Endothelial cell of umbilical vein (primary cell): ENCODE data around the gene CGAS. TPM values are rescaled to one million over a fixed set of nuclear protein-coding genes. Genes with fewer than 3 reads are reported as not detected.

Source experiments
- BruUV-seq: library from RNA; stranded (reverse); fragments of 400-500 nt; replicated peaks from 2 replicates; lab custom pipeline; 2021; lab: Mats Ljungman, UMichigan
- CTCF ChIA-PET: fragments of 300-600, 350-600 bp; sonication (Branson Sonifier 250); formaldehyde crosslinking; loops from one replicate; lab custom pipeline; 2021; ENCODE audit warnings: antibody characterized with exemption, inconsistent platforms; lab: Charles Lee
- POLR2A ChIA-PET: fragments of 300-600, 350-600 bp; sonication (Branson Sonifier 250); formaldehyde crosslinking; loops from one replicate; lab custom pipeline; 2021; ENCODE audit warnings: antibody characterized with exemption, inconsistent platforms; lab: Charles Lee
- DNase-seq: peaks from one replicate; pipeline ENCODE4 v3.0.0-alpha.2; 2011; ENCODE audit warnings: low read depth, low spot score
- FAIRE-seq: peaks from 2 replicates; lab custom pipeline; 2011; peaks lifted over from hg19 to GRCh38; lab: Jason Lieb, UNC
- H2AFZ ChIP-seq: 2 replicates; pipeline ENCODE4 v1.6.0; 2012; ENCODE audit warnings: low read depth, low read length, control low read depth, inconsistent platforms
- H3K27ac ChIP-seq: 2 replicates; pipeline ENCODE4 v1.5.1; 2011; ENCODE audit warnings: low read depth, mild to moderate bottlenecking, control low read depth, low read length, moderate library complexity; ENCODE audit not compliant: insufficient read depth
- H3K27me3 ChIP-seq, 2 experiments: 2 replicates each; pipeline versions ENCODE4 v1.6.0 to v1.6.1; 2011; ENCODE audit warnings: low read length in 2 of 2, mixed read lengths in 1 of 2; ENCODE audit not compliant: control insufficient read depth in 2 of 2, insufficient read depth in 2 of 2
- H3K36me3 ChIP-seq, 2 experiments: 2 replicates in 1 of 2; 3 replicates in 1 of 2; pipeline ENCODE4 v1.5.1; 2011; ENCODE audit warnings: low read length in 2 of 2, mild to moderate bottlenecking in 1 of 2, moderate library complexity in 1 of 2; ENCODE audit not compliant: control insufficient read depth in 2 of 2, insufficient read depth in 2 of 2; ENCODE audit errors: extremely low read depth in 1 of 2
- H3K4me1 ChIP-seq: 3 replicates; pipeline ENCODE4 v1.5.1; 2011; ENCODE audit warnings: mild to moderate bottlenecking, low read length; ENCODE audit not compliant: control insufficient read depth, insufficient read depth; ENCODE audit errors: extremely low read depth
- H3K4me2 ChIP-seq: 2 replicates; pipeline ENCODE4 v1.6.1; 2011; ENCODE audit warnings: low read length, control low read depth, mixed read lengths; ENCODE audit not compliant: insufficient read depth
- H3K4me3 ChIP-seq, 3 experiments: fragments of 200-600 bp in 1 of 3; sonication (generic), shearing (Covaris generic) in 1 of 3; replicated peaks in 1 of 3; 2 replicates each; pipeline ENCODE4 v1.5.1; 2011 to 2016; ENCODE audit warnings: control low read depth in 3 of 3, low read length in 3 of 3, mild to moderate bottlenecking in 2 of 3, inconsistent platforms in 1 of 3, low read depth in 1 of 3, moderate library complexity in 1 of 3; ENCODE audit not compliant: insufficient read depth in 1 of 3
- H3K79me2 ChIP-seq: 2 replicates; pipeline ENCODE4 v1.6.0; 2012; ENCODE audit warnings: low read length, inconsistent platforms; ENCODE audit not compliant: control insufficient read depth, insufficient read depth
- H3K9ac ChIP-seq: replicated peaks from 2 replicates; pipeline ENCODE3; 2011; ENCODE audit warnings: low read length, control low read depth; ENCODE audit not compliant: insufficient read depth; ENCODE audit errors: extremely low read depth
- H3K9me1 ChIP-seq: replicated peaks from 3 replicates; pipeline ENCODE4 v1.6.0; 2011; ENCODE audit warnings: mild to moderate bottlenecking, low read length; ENCODE audit not compliant: control insufficient read depth, insufficient read depth; ENCODE audit errors: extremely low read depth
- H3K9me3 ChIP-seq: replicated peaks from 2 replicates; pipeline ENCODE4 v1.5.1; 2012; ENCODE audit warnings: low read length, inconsistent platforms; ENCODE audit not compliant: control insufficient read depth, insufficient read depth
- H4K20me1 ChIP-seq: replicated peaks from 2 replicates; pipeline ENCODE3; 2011; ENCODE audit warnings: mild to moderate bottlenecking, low read length; ENCODE audit not compliant: control insufficient read depth, insufficient read depth; ENCODE audit errors: extremely low read depth
- CTCF ChIP-seq, 2 donors: IDR thresholded peaks; 1 replicate in 1 of 2; 2 replicates in 1 of 2; pipeline ENCODE4 v1.5.1; 2011; ENCODE audit warnings: low read length in 2 of 2, mild to moderate bottlenecking in 2 of 2, moderate library complexity in 2 of 2, control low read depth in 1 of 2, inconsistent platforms in 1 of 2, low read depth in 1 of 2; ENCODE audit not compliant: insufficient read depth in 1 of 2; ENCODE audit errors: extremely low read depth in 1 of 2
- EZH2 ChIP-seq: IDR thresholded peaks from 2 replicates; pipeline ENCODE4 v1.6.1; 2012; ENCODE audit warnings: borderline replicate concordance, low read depth, mild to moderate bottlenecking, moderate library complexity, low read length, inconsistent platforms; ENCODE audit not compliant: severe bottlenecking
- FOS ChIP-seq: IDR thresholded peaks from 2 replicates; pipeline ENCODE4 v1.6.1; 2011; ENCODE audit warnings: mild to moderate bottlenecking, low read length, moderate library complexity, borderline replicate concordance; ENCODE audit not compliant: insufficient read depth
- GATA2 ChIP-seq: IDR thresholded peaks from 2 replicates; pipeline ENCODE4 v1.7.0; 2011; ENCODE audit warnings: low read depth, mild to moderate bottlenecking, moderate library complexity, mixed read lengths, low read length; ENCODE audit not compliant: insufficient read length, insufficient read depth
- JUN ChIP-seq: IDR thresholded peaks from 2 replicates; pipeline ENCODE4 v1.6.1; 2011; ENCODE audit warnings: borderline replicate concordance, low read depth; ENCODE audit not compliant: insufficient read length, insufficient read depth
- MYC ChIP-seq: IDR thresholded peaks from one replicate; pipeline ENCODE4 v1.6.1; 2011; ENCODE audit warnings: mild to moderate bottlenecking, low read depth, low read length
- POLR2A ChIP-seq: IDR thresholded peaks from 2 replicates; pipeline ENCODE4 v1.6.1; 2012; ENCODE audit warnings: low read depth, mild to moderate bottlenecking, control low read depth, low read length
- POLR2AphosphoS5 ChIP-seq: IDR thresholded peaks from 2 replicates; pipeline ENCODE4 v1.6.1; 2012; ENCODE audit warnings: low read depth, mild to moderate bottlenecking, control low read depth, low read length, moderate library complexity; ENCODE audit not compliant: insufficient read depth
- dilution Hi-C: fragments of 300-500 bp; cut with MboI; formaldehyde crosslinking; loops from one replicate; pipeline ENCODE4 v1.15.0; 2019; ENCODE audit warnings: low sequenced_read_pairs; ENCODE audit not compliant: extremely low pct_ligation_motif_present
- intact Hi-C: fragments of 100-400 bp; cut with micrococcal nuclease; formaldehyde crosslinking; loops from one replicate; pipeline ENCODE4 v1.10.0; 2022
- polyA plus RNA-seq, 4 experiments: library from polyadenylated mRNA; depleted of rRNA in 3 of 4; stranded (reverse) in 3 of 4; unstranded in 1 of 4; fragments of >200 nt; gene quantifications; 2 replicates each; pipeline versions ENCODE4 v1.2.1 to v1.2.3, GENCODE V29; 2011 to 2012; ENCODE audit warnings: missing spikeins in 1 of 4
- total RNA-seq: library from RNA; stranded (reverse); gene quantifications from 2 replicates; pipeline ENCODE4 v1.2.3, GENCODE V29; 2021
- TF ChIP-seq, protein P1 (sequence below): IDR thresholded peaks from 2 replicates; pipeline ENCODE4 v1.6.1; 2011; ENCODE audit not compliant: insufficient read depth, insufficient read length

Gene CGAS
- total and polyA plus RNA-seq, 2 donors (not counting 3 experiments of a cell fraction or from before 2014, with no cell fraction given) = 1.9 to 7.4 TPM

- no peaks in the 10 kb centered on the region for H3K79me2 ChIP-seq
- no peaks in the 10 kb centered on the region for H3K4me1 ChIP-seq
- BruUV-seq = no TSS peak
- H4K20me1 ChIP-seq = no peaks in the 10 kb centered on the region
- TF ChIP-seq POLR2AphosphoS5 (no peak), JUN (no peak), CTCF (IDR thresholded peaks at IDR 0.05; ENCODE audit: extremely low read depth in 1 of 2, insufficient read depth in 1 of 2, low read depth in 1 of 2, low read length in 2 of 2) (no peak), GATA2 (no peak), EZH2 (no peak), MYC (no peak), FOS (no peak), POLR2A (no peak)
- TF ChIP-seq, protein P1, sequence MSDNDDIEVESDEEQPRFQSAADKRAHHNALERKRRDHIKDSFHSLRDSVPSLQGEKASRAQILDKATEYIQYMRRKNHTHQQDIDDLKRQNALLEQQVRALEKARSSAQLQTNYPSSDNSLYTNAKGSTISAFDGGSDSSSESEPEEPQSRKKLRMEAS = no peak
- H3K9me3 ChIP-seq = no peaks in the 10 kb centered on the region
- FAIRE-seq (no peak), DNase-seq (no peak)
- no peak overlapping the region for H2AFZ ChIP-seq
- no peaks in the 10 kb centered on the region for H3K9me1 ChIP-seq
- dilution Hi-C loops (no loop called here), intact Hi-C loops (no loop called here)
- H3K4me3 ChIP-seq = no peak overlapping the region
- no peaks in the 10 kb centered on the region for H3K36me3 ChIP-seq
- CTCF ChIA-PET = no interaction called here
- H3K4me2 ChIP-seq = no peak overlapping the region
- H3K9ac ChIP-seq = no peak overlapping the region
- POLR2A ChIA-PET = no interaction called here
- H3K27me3 ChIP-seq = no peaks in the 10 kb centered on the region
- no peak overlapping the region for H3K27ac ChIP-seq
Measured at GRCh38 chr6:73400656-73401055, 51.4 kb downstream of the CGAS start.
